ENCODE measurements around the gene FABP2. TPM values are rescaled to one million over a fixed set of nuclear protein-coding genes. Genes with fewer than 3 reads are reported as not detected.
"Not testable (repeated sequence)": the region's sequence is repeated elsewhere in the genome, so short reads cannot be mapped to it uniquely, and the experiment has no call there.

FABP2 gene
- total RNA-seq, 1 donor from 2014 or later = not detected

GRCh38 chr4:119284876-119285780 is 36.8 kb downstream of the FABP2 start:
- intact Hi-C loops (cut with DNase I) = loop anchor here (5.0 to 10.0 kb wide), 5 partner anchors 70 to 543 kb away; partner anchors contain the start of gene USP53
- ATAC-seq = peak; percentile 50
- DNase-seq (ENCODE audit: missing footprints) = no peak

- ATAC-seq (no peak), DNase-seq (ENCODE audit: missing footprints) (no peak)
- intact Hi-C loops (cut with DNase I) = loop anchor here (5.0 to 10.0 kb wide), 2 partner anchors 67 to 114 kb away; partner anchors contain the start of gene USP53
Measured at GRCh38 chr4:119281393-119281792, 40.5 kb downstream of the FABP2 start.

- intact Hi-C loops (cut with DNase I) = loop anchor here (5.0 to 10.0 kb wide), 2 partner anchors 65 to 113 kb away; partner anchors contain the start of gene USP53
- not testable (repeated sequence) for ATAC-seq; DNase-seq (ENCODE audit: missing footprints)
Measured at GRCh38 chr4:119279945-119280344, 42.0 kb downstream of the FABP2 start.

- DNase-seq (ENCODE audit: missing footprints); ATAC-seq; intact Hi-C loops (cut with DNase I): not testable (repeated sequence)
Measured at GRCh38 chr4:119279541-119279940, 42.4 kb downstream of the FABP2 start.

- DNase-seq (ENCODE audit: missing footprints) = no peak
- intact Hi-C loops (cut with DNase I) = no loop called here
- no peak for ATAC-seq
Measured at GRCh38 chr4:119271361-119272085, 50.4 kb downstream of the FABP2 start.

- no peak for DNase-seq (ENCODE audit: missing footprints)
- intact Hi-C loops (cut with DNase I) = loop anchor here (10.0 kb wide), 1 partner anchor 114 kb away; no protein-coding TSS in a partner anchor
- no peak for ATAC-seq
Measured at GRCh38 chr4:119268466-119268865, 53.5 kb downstream of the FABP2 start.

Other genes starting within 250 kb of the FABP2 start
- 748 TPM for gene MYOZ2, start 186.3 kb downstream of the FABP2 start, total RNA-seq
- gene USP53, start 109.4 kb downstream of the FABP2 start, total RNA-seq = 32.8 TPM

Measured in Right ventricle myocardium inferior (tissue), 1 donor.